Endodermal cell (in vitro differentiated cells): ENCODE results near the gene RNF38. TPM values are rescaled to one million over a fixed set of nuclear protein-coding genes. Genes with fewer than 3 reads are reported as not detected.
"Not testable (repeated sequence)": the region's sequence is repeated elsewhere in the genome, so short reads cannot be mapped to it uniquely, and the experiment has no call there.

ENCODE experiments used
- DNase-seq: peaks from one replicate; pipeline ENCODE4 v3.0.0-alpha.2; 2017
- H3K27ac ChIP-seq: 2 replicates; pipeline ENCODE4 v1.5.1; 2013; ENCODE audit warnings: mild to moderate bottlenecking, low read depth, low read length, moderate library complexity
- H3K27me3 ChIP-seq: 2 replicates; pipeline ENCODE4 v1.6.1; 2013; ENCODE audit warnings: mild to moderate bottlenecking, low read length, moderate library complexity; ENCODE audit not compliant: insufficient read depth, control insufficient read depth, poor library complexity, severe bottlenecking
- H3K36me3 ChIP-seq: 2 replicates; pipeline ENCODE4 v1.7.0; 2013; ENCODE audit warnings: mild to moderate bottlenecking, low read length, moderate library complexity; ENCODE audit not compliant: control insufficient read depth, insufficient read depth
- H3K4me1 ChIP-seq: one replicate; pipeline ENCODE4 v1.7.0; 2013; ENCODE audit warnings: low read length; ENCODE audit not compliant: control insufficient read depth, insufficient read depth
- H3K4me3 ChIP-seq: 2 replicates; pipeline ENCODE4 v1.5.1; 2013; ENCODE audit warnings: mild to moderate bottlenecking, low read length, moderate library complexity
- H3K9ac ChIP-seq: 2 replicates; pipeline ENCODE4 v1.6.1; 2013; ENCODE audit warnings: mild to moderate bottlenecking, low read length, moderate library complexity; ENCODE audit not compliant: poor library complexity, severe bottlenecking; ENCODE audit errors: extremely low read depth
- H3K9me3 ChIP-seq: 2 replicates; pipeline ENCODE4 v1.6.1; 2013; ENCODE audit warnings: mild to moderate bottlenecking, low read length, moderate library complexity; ENCODE audit not compliant: control insufficient read depth
- H3K27ac Mint-ChIP-seq: 2 replicates; pipeline ENCODE4 v1.8.0; 2020; ENCODE audit warnings: mixed read lengths
- H3K27me3 Mint-ChIP-seq: 2 replicates; pipeline ENCODE4 v1.8.0; 2021; ENCODE audit warnings: mild to moderate bottlenecking, mixed read lengths; ENCODE audit not compliant: insufficient read depth
- H3K36me3 Mint-ChIP-seq: 2 replicates; pipeline ENCODE4 v1.8.0; 2020; ENCODE audit warnings: low read depth, mixed read lengths
- H3K4me1 Mint-ChIP-seq: 2 replicates; pipeline ENCODE4 v1.8.0; 2020; ENCODE audit warnings: mixed read lengths
- H3K4me3 Mint-ChIP-seq: 2 replicates; pipeline ENCODE4 v1.8.0; 2020; ENCODE audit warnings: mild to moderate bottlenecking, moderate library complexity, mixed read lengths
- H3K9me3 Mint-ChIP-seq: 2 replicates; pipeline ENCODE4 v1.8.0; 2020; ENCODE audit warnings: mild to moderate bottlenecking, mixed read lengths
- CTCF ChIP-seq: fragments of 200-600 bp; sonication (generic); conservative IDR thresholded peaks from 2 replicates; pipeline ENCODE4 v1.5.0; 2021; ENCODE audit warnings: antibody characterized with exemption, mild to moderate bottlenecking
- WGBS, 2 experiments: methylation state at CpG; one replicate each; pipeline versions ENCODE4 v1.1.5 to v1.1.7; 2013; ENCODE audit warnings: missing lambda C conversion rate in 2 of 2, mixed read lengths in 1 of 2; ENCODE audit not compliant: insufficient coverage in 1 of 2, insufficient read length in 1 of 2; 5-methylcytosine and 5-hydroxymethylcytosine counted together
- long read RNA-seq, 4 experiments: library from polyadenylated mRNA in 2 of 4; library from RNA in 1 of 4; library from capped mRNA in 1 of 4; stranded (forward) in 3 of 4; unstranded in 1 of 4; transcript quantifications; one replicate each; pipeline ENCODE4 v2.0.0, GENCODE V29; 2020 to 2021; ENCODE audit warnings: inconsistent platforms in 1 of 4
- polyA plus RNA-seq, 2 experiments: library from polyadenylated mRNA; stranded (reverse); fragments of 50-300 nt; gene quantifications; one replicate each; pipeline ENCODE4 v1.2.3, GENCODE V29; 2013
- total RNA-seq, 2 donors: library from RNA; stranded (reverse); fragmentation: NEBNext Ultra II Directional in 1 of 2; extraction: Animal tissue kit (Norgen Biotek cat#: 25700) in 1 of 2; gene quantifications; 2 replicates in 1 of 2; 3 replicates in 1 of 2; pipeline ENCODE4 v1.2.1, GENCODE V29; 2021

The RNF38 gene
- total RNA-seq, result 10 to 100 TPM; 47.5 to 49.7 TPM
- 51.3 TPM for polyA plus RNA-seq (2013, experiment 1 of 2)
- 43.0 TPM for polyA plus RNA-seq (2013, experiment 2 of 2)
- long read RNA-seq, experiment 1, partial matches to known transcripts, result 1 of 9 reads
- long read RNA-seq, experiment 1, other reads (novel, unspliced or antisense), result 8 of 9 reads
- long read RNA-seq, experiment 2, full-length matches to known transcripts, result 9 of 40 reads
- long read RNA-seq, experiment 2, partial matches to known transcripts, result 5 of 40 reads
- long read RNA-seq, experiment 2, other reads (novel, unspliced or antisense), result 26 of 40 reads
- long read RNA-seq, experiment 3, full-length matches to known transcripts, result 5 of 18 reads
- long read RNA-seq, experiment 3, partial matches to known transcripts, result 4 of 18 reads
- long read RNA-seq, experiment 3, other reads (novel, unspliced or antisense), result 9 of 18 reads
- long read RNA-seq, experiment 4, partial matches to known transcripts, result 0 of 1 reads
- long read RNA-seq, experiment 4, other reads (novel, unspliced or antisense), result 1 of 1 reads

GRCh38 chr9:36399980-36400331, at the start of gene RNF38:
RNF38 (minus strand) TSS chr9:36400269; CDS start chr9:36400108, 161 bp downstream.
- peaks cover 21% of the 10 kb centered on the region for H3K4me1 Mint-ChIP-seq
- TF ChIP-seq CTCF, result no peak
- DNase-seq, result no peak
- Histone ChIP-seq H3K9ac (peak within 1 kb of the TSS; percentile 94), H3K36me3 (peaks cover 19% of the 10 kb centered on the region), H3K27me3 (no peaks in the 10 kb centered on the region), H3K4me3 (peak within 1 kb of the TSS; percentile 100), H3K27ac (peak within 1 kb of the TSS; percentile 99), H3K4me1 (peaks cover 12% of the 10 kb centered on the region), H3K9me3 (no peaks in the 10 kb centered on the region)
- no peaks in the 10 kb centered on the region for H3K27me3 Mint-ChIP-seq
- H3K36me3 Mint-ChIP-seq, result peaks cover 4% of the 10 kb centered on the region
- 0% methylated on average over 9 to 12 of the region's 12 CpGs for WGBS, 2 experiments
- H3K4me3 Mint-ChIP-seq, result peak within 1 kb of the TSS; percentile 78
- peak within 1 kb of the TSS; percentile 97 for H3K27ac Mint-ChIP-seq
- no peaks in the 10 kb centered on the region for H3K9me3 Mint-ChIP-seq

- H3K27ac Mint-ChIP-seq, H3K4me1 ChIP-seq, H3K9me3 Mint-ChIP-seq, H3K27me3 ChIP-seq, H3K9ac ChIP-seq, H3K27ac ChIP-seq, H3K4me3 ChIP-seq, DNase-seq, H3K27me3 Mint-ChIP-seq, H3K4me3 Mint-ChIP-seq, H3K36me3 ChIP-seq, H3K9me3 ChIP-seq: not testable (repeated sequence)
- 91 to 96% methylated on average over 6 to 9 of the region's 9 CpGs for WGBS, 2 experiments
- H3K36me3 Mint-ChIP-seq, result peaks cover 19% of the 10 kb centered on the region
- peaks cover 36% of the 10 kb centered on the region for H3K4me1 Mint-ChIP-seq
Observed at GRCh38 chr9:36448555-36448954, 48.5 kb upstream of the RNF38 start.

- Mint-ChIP-seq H3K4me1 (peaks cover 40% of the 10 kb centered on the region), H3K4me3 (no peak overlapping the region), H3K36me3 (peaks cover 19% of the 10 kb centered on the region), H3K27me3 (no peaks in the 10 kb centered on the region), H3K27ac (peak overlapping the region; percentile 42), H3K9me3 (peaks cover 1% of the 10 kb centered on the region)
- Histone ChIP-seq H3K4me3 (no peak overlapping the region), H3K36me3 (no peaks in the 10 kb centered on the region), H3K4me1 (peaks cover 4% of the 10 kb centered on the region), H3K9ac (no peak overlapping the region), H3K27me3 (no peaks in the 10 kb centered on the region), H3K27ac (no peak overlapping the region), H3K9me3 (no peaks in the 10 kb centered on the region)
- 80 to 83% methylated on average over 1 of the region's 1 CpG for WGBS, 2 experiments
- no peak for TF ChIP-seq CTCF
- DNase-seq, result no peak
Observed at GRCh38 chr9:36448017-36448416, 47.9 kb upstream of the RNF38 start.

- not testable (repeated sequence) for H3K27ac ChIP-seq
- WGBS, 2 experiments, result 78 to 95% methylated on average over 2 to 10 of the region's 10 CpGs
Observed at GRCh38 chr9:36446678-36447077, 46.6 kb upstream of the RNF38 start.

More at GRCh38 chr9:36446678-36447077, 46.6 kb upstream of the RNF38 start:
- H3K9me3 Mint-ChIP-seq, H3K4me3 Mint-ChIP-seq, H3K9me3 ChIP-seq, H3K36me3 ChIP-seq, H3K9ac ChIP-seq, H3K27ac Mint-ChIP-seq, H3K4me3 ChIP-seq, DNase-seq, H3K27me3 ChIP-seq, H3K27me3 Mint-ChIP-seq, H3K4me1 ChIP-seq: not testable (repeated sequence)
- Mint-ChIP-seq H3K36me3 (peaks cover 13% of the 10 kb centered on the region), H3K4me1 (peaks cover 50% of the 10 kb centered on the region)
